PC-9 (cell line): Measurements from ENCODE around the gene PANX1. TPM values are rescaled to one million over a fixed set of nuclear protein-coding genes. Genes with fewer than 3 reads are reported as not detected.
A peak's percentile ranks its signal among the peaks of the same experiment; 100 is the strongest.

Source experiments
- BruUV-seq: library from RNA; stranded (reverse); fragments of 400-500 nt; replicated peaks from 2 replicates; lab custom pipeline; 2021; lab: Mats Ljungman, UMichigan
- CTCF ChIA-PET: fragments of 300-600 bp; sonication (Branson Sonifier 250); formaldehyde crosslinking; loops from one replicate; lab custom pipeline; 2022; ENCODE audit warnings: antibody characterized with exemption; lab: Charles Lee
- POLR2A ChIA-PET: fragments of 300-600 bp; sonication (Branson Sonifier 250); formaldehyde crosslinking; loops from one replicate; lab custom pipeline; 2022; ENCODE audit warnings: antibody characterized with exemption; ENCODE audit not compliant: unreplicated experiment; lab: Charles Lee
- DNase-seq, 2 experiments: peaks; one replicate each; pipeline versions ENCODE4 v3.0.0 to v3.0.0-alpha.2; 2015 to 2022; ENCODE audit warnings: mixed read lengths in 1 of 2
- H2AFZ ChIP-seq: fragments of 200-600 bp; sonication (generic); 2 replicates; pipeline ENCODE4 v1.8.1; 2017; ENCODE audit warnings: antibody characterized with exemption
- H3F3A ChIP-seq: fragments of 200-600 bp; sonication (generic); 2 replicates; pipeline ENCODE4 v1.8.1; 2017; ENCODE audit warnings: antibody characterized with exemption, mild to moderate bottlenecking, low read depth; ENCODE audit not compliant: insufficient read depth
- H3K27ac ChIP-seq: fragments of 200-600 bp; sonication (generic); 2 replicates; pipeline ENCODE4 v1.6.1; 2016; ENCODE audit warnings: mixed run types
- H3K27me3 ChIP-seq: fragments of 200-600 bp; sonication (generic); 2 replicates; pipeline ENCODE4 v1.6.1; 2016; ENCODE audit warnings: low read depth, mixed run types; ENCODE audit not compliant: insufficient read depth
- H3K36me3 ChIP-seq: fragments of 200-600 bp; sonication (generic); 2 replicates; pipeline ENCODE4 v1.6.1; 2016; ENCODE audit warnings: low read depth, mixed run types
- H3K4me1 ChIP-seq: fragments of 200-600 bp; sonication (generic); replicated peaks from 2 replicates; pipeline ENCODE4 v1.6.1; 2016; ENCODE audit warnings: mixed run types; ENCODE audit not compliant: insufficient read depth
- H3K4me2 ChIP-seq: fragments of 200-600 bp; sonication (generic); 2 replicates; pipeline ENCODE4 v1.6.1; 2017; ENCODE audit warnings: mixed run types
- H3K4me3 ChIP-seq: fragments of 200-600 bp; sonication (generic); 2 replicates; pipeline ENCODE4 v1.6.1; 2016; ENCODE audit warnings: mixed run types
- H3K79me2 ChIP-seq: fragments of 200-600 bp; sonication (generic); 2 replicates; pipeline ENCODE4 v1.6.1; 2017; ENCODE audit warnings: low read depth, mixed run types
- H3K9me2 ChIP-seq: fragments of 200-600 bp; sonication (generic); 2 replicates; pipeline ENCODE4 v1.8.1; 2017; ENCODE audit warnings: mild to moderate bottlenecking; ENCODE audit not compliant: insufficient read depth
- H3K9me3 ChIP-seq: fragments of 200-600 bp; sonication (generic); 2 replicates; pipeline ENCODE4 v1.8.1; 2016; ENCODE audit warnings: low read depth; ENCODE audit not compliant: insufficient read depth
- H4K20me1 ChIP-seq: fragments of 200-600 bp; sonication (generic); 2 replicates; pipeline ENCODE4 v1.8.1; 2017; ENCODE audit not compliant: insufficient read depth
- CTCF ChIP-seq: fragments of 200-600 bp; sonication (generic); conservative IDR thresholded peaks from 2 replicates; pipeline ENCODE4 v1.6.1; 2017; ENCODE audit warnings: mixed run types, antibody characterized with exemption, mild to moderate bottlenecking, moderate library complexity
- EZH2 ChIP-seq: fragments of 200-600 bp; sonication (generic); IDR thresholded peaks from 2 replicates; pipeline ENCODE4 v1.8.0; 2017; ENCODE audit warnings: antibody characterized with exemption, low read depth
- intact Hi-C: fragments of 100-400 bp; cut with micrococcal nuclease; formaldehyde crosslinking; loops from one replicate; pipeline ENCODE4 v1.10.0; 2022; ENCODE audit not compliant: unreplicated experiment
- total RNA-seq: library from RNA; stranded (reverse); gene quantifications from 2 replicates; pipeline ENCODE4 v1.2.3, GENCODE V29; 2021

The PANX1 gene
- total RNA-seq, 1 experiment from 2014 or later: 12.6 TPM

DNA sequence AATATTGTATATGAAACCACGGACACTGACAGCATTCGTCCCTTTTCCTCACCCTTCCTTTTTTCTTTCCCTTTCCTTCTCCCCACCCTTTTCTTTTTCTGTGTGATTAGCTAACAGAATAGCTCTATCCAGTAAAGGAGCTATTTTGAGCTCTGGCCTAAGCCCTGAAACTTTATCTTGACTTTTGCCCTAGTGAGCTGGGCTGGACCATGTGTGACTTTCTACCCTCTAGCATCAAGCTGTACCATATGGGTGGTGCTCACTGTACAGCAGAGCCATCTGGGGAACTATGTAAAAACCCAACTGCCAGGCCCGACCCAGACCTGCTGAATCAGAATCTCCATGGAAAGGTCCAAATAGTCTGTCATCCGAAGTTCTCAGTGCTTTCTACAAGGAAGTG is 21.9 kb upstream of the PANX1 start:
- no peak overlapping the region for H3K4me2 ChIP-seq
- H3K27ac ChIP-seq: no peak overlapping the region
- H3K4me1 ChIP-seq: no peaks in the 10 kb centered on the region
- intact Hi-C loops: no loop called here
- no peak overlapping the region for H3K4me3 ChIP-seq
- no TSS peak for BruUV-seq
- H2AFZ ChIP-seq: no peak overlapping the region
- ChIA-PET POLR2A (no interaction called here), CTCF (no interaction called here)
- no peak for TF ChIP-seq CTCF
- no peak for TF ChIP-seq EZH2
- no peaks in the 10 kb centered on the region for H4K20me1 ChIP-seq
- no peaks in the 10 kb centered on the region for H3F3A ChIP-seq
- no peaks in the 10 kb centered on the region for H3K9me2 ChIP-seq
- H3K79me2 ChIP-seq: no peaks in the 10 kb centered on the region
- no peaks in the 10 kb centered on the region for H3K36me3 ChIP-seq
- no peak for DNase-seq
- H3K9me3 ChIP-seq: no peaks in the 10 kb centered on the region
- no peaks in the 10 kb centered on the region for H3K27me3 ChIP-seq

DNA sequence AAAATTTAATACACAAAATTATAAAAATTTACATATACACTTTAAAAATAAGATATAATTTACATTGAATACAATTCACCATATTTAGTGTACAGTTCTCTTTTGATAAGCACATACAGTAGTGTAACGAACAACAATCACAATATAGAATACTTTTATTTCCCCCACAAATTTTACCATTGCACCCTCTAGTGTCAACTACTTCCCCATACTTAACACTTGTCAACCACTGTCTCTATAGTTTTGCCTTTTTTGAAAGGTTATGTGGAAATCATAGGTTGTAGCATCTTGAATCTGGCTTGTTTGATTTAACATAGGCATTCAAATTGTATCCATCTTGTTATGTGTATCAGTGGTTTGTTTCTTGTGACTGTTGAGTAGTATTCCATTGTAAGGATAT is 21.3 kb upstream of the PANX1 start:
- H4K20me1 ChIP-seq: no peaks in the 10 kb centered on the region

DNA sequence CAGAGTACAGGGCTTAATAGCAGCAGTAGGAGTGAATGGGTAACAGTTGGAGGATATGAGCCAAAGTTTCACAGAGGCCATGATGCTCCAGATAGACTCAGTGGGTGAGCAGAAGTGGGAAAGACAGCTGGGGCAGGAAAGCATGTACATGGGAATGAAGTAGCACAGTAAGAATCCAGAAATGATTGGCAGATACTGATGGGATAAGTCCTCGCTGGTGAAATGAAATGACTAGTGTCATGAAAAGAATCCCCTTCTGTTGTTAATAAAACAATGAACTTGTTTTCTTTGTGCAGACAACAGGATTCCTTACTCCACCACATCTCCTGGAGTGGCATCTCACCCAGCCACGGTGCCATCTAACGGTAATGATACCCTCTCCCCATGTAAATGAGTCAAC is 17.4 kb upstream of the PANX1 start:
- Histone ChIP-seq H2AFZ (no peak overlapping the region), H3K79me2 (no peaks in the 10 kb centered on the region), H4K20me1 (no peaks in the 10 kb centered on the region), H3F3A (no peaks in the 10 kb centered on the region), H3K4me3 (no peak overlapping the region), H3K4me1 (peaks cover 6% of the 10 kb centered on the region), H3K27me3 (no peaks in the 10 kb centered on the region), H3K9me3 (no peaks in the 10 kb centered on the region), H3K36me3 (no peaks in the 10 kb centered on the region), H3K9me2 (no peaks in the 10 kb centered on the region), H3K27ac (no peak overlapping the region), H3K4me2 (no peak overlapping the region)
- BruUV-seq: no TSS peak
- no peak for DNase-seq
- intact Hi-C loops: no loop called here
- ChIA-PET POLR2A (no interaction called here), CTCF (no interaction called here)
- TF ChIP-seq CTCF: no peak
- TF ChIP-seq EZH2: no peak

More for the DNA sequence above, 21.3 kb upstream of the PANX1 start:
- no peak overlapping the region for H3K4me3 ChIP-seq
- ChIA-PET POLR2A (no interaction called here), CTCF (no interaction called here)
- no peaks in the 10 kb centered on the region for H3K27me3 ChIP-seq
- H3K79me2 ChIP-seq: no peaks in the 10 kb centered on the region
- intact Hi-C loops: no loop called here
- H3K9me2 ChIP-seq: no peaks in the 10 kb centered on the region
- no peaks in the 10 kb centered on the region for H3F3A ChIP-seq
- no peaks in the 10 kb centered on the region for H3K4me1 ChIP-seq
- H3K36me3 ChIP-seq: no peaks in the 10 kb centered on the region
- no peaks in the 10 kb centered on the region for H3K9me3 ChIP-seq
- no peak for DNase-seq
- H3K27ac ChIP-seq: no peak overlapping the region
- no peak overlapping the region for H3K4me2 ChIP-seq
- H2AFZ ChIP-seq: no peak overlapping the region
- TF ChIP-seq CTCF (peak; percentile 41; the same call in 1 of the 2 replicates), EZH2 (no peak)
- BruUV-seq: no TSS peak
